Measurements from ENCODE around the gene AMN1. TPM values are rescaled to one million over a fixed set of nuclear protein-coding genes. Genes with fewer than 3 reads are reported as not detected.
"Not testable (repeated sequence)": the region's sequence is repeated elsewhere in the genome, so short reads cannot be mapped to it uniquely, and the experiment has no call there.

Gene AMN1
- total and polyA plus RNA-seq, 2 of the 13 experiments (the other 11 are each of a cell fraction or from before 2014, with no cell fraction given): 7.5 to 26.5 TPM

DNA sequence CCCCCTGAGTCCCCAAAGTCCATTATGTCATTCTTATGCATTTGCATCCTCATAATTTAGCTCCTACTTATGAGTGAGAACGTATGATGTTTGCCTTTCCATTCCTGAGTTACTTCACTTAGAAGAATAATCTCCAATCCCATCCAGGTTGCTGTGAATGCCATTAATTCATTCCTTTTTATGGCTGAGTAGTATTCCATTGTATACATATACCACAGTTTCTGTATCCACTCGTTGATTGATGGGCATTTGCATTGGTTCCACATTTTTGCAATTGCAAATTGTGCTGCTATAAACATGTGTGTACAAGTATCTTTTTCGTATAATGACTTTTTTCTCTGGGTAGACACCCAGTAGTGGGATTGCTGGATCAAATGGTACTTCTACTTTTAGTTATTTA, 38.9 kb downstream of the AMN1 start:
- BruUV-seq (replicated peaks); POLR2A ChIA-PET; H3K4me2 ChIP-seq (ENCODE audit: low read depth, low read length); ATAC-seq; H3K36me3 ChIP-seq (replicated peaks in 1 of 2; ENCODE audit: control insufficient read depth in 1 of 2, insufficient read depth in 2 of 2, low read length in 2 of 2); H3K4me1 ChIP-seq (ENCODE audit: insufficient read depth, low read length); intact Hi-C loops (cut with micrococcal nuclease; ENCODE audit: unreplicated experiment); H3K9ac ChIP-seq (ENCODE audit: insufficient read depth, low read depth, low read length); H4K20me1 ChIP-seq (ENCODE audit: insufficient read depth, low read length); FAIRE-seq; H2AFZ ChIP-seq (ENCODE audit: low read length); H3K27me3 ChIP-seq (ENCODE audit: control insufficient read depth in 1 of 2, insufficient read depth in 2 of 2, low read length in 2 of 2); H3K9me3 ChIP-seq (ENCODE audit: low read length); DNase-seq (ENCODE audit: low spot score); H3K27ac ChIP-seq (ENCODE audit: extremely low read length, insufficient read depth, low read length); CTCF ChIA-PET (ENCODE audit: low intra/inter-chr PET ratio, low total read pairs); H3K4me3 ChIP-seq (replicated peaks in 1 of 3; ENCODE audit: insufficient read depth in 1 of 3, low read depth in 2 of 3, low read length in 3 of 3); in situ Hi-C loops (cut with HindIII; ENCODE audit: extremely low pct_ligation_motif_present, low pct_unique_long_range_greater_than_20kb); H3K79me2 ChIP-seq (ENCODE audit: insufficient read depth, low read length); TF ChIP-seq ATF7 (CRISPR knock-in tag; IDR thresholded peaks at IDR 0.05): not testable (repeated sequence)
- TF ChIP-seq ATF7 (IDR thresholded peaks at IDR 0.05): 0 out of 2 replicates have a peak, but pooled peaks have one; percentile 4
- 91% methylated on average over 3 of the region's 3 CpGs for WGBS (ENCODE audit: low lambda C conversion rate)

DNA sequence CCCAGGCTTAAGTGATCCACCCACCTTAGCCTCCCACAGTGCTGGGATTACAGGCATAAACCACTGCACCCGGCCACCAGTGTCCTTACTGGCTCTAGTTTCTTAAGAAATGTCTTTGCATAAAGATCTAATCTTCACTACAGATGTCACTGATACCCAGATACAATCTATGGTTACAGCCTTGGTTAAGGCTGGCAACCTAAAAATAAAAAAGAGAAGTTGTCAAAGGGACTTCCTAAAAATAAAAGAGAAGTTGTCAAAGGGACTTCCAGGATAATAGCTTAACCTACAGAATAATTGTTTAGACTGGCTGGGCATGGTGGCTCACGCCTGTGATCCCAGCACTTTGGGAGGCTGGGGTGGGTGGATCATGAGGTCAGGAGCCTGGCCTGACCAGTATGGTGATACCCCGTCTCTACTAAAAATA, 41.7 kb downstream of the AMN1 start:
- H3K4me3 ChIP-seq (replicated peaks in 1 of 3; ENCODE audit: insufficient read depth in 1 of 3, low read depth in 2 of 3, low read length in 3 of 3): no peak overlapping the region
- no peaks in the 10 kb centered on the region; the same call in 1 of the 2 replicates for H3K9me3 ChIP-seq (ENCODE audit: low read length)
- ChIA-PET POLR2A (no interaction called here), CTCF (ENCODE audit: low intra/inter-chr PET ratio, low total read pairs) (no interaction called here)
- H4K20me1 ChIP-seq (ENCODE audit: insufficient read depth, low read length): no peaks in the 10 kb centered on the region
- H3K27me3 ChIP-seq (ENCODE audit: control insufficient read depth in 1 of 2, insufficient read depth in 2 of 2, low read length in 2 of 2): no peaks in the 10 kb centered on the region
- DNase-seq (ENCODE audit: low spot score) (no peak), ATAC-seq (no peak), FAIRE-seq (no peak)
- in situ Hi-C loops (cut with HindIII; ENCODE audit: extremely low pct_ligation_motif_present, low pct_unique_long_range_greater_than_20kb): no loop called here
- WGBS (ENCODE audit: low lambda C conversion rate): 96% methylated on average over 3 of the region's 3 CpGs
- intact Hi-C loops (cut with micrococcal nuclease; ENCODE audit: unreplicated experiment): no loop called here
- no peak overlapping the region for H2AFZ ChIP-seq (ENCODE audit: low read length)
- no peaks in the 10 kb centered on the region for H3K79me2 ChIP-seq (ENCODE audit: insufficient read depth, low read length)
- H3K36me3 ChIP-seq (replicated peaks in 1 of 2; ENCODE audit: control insufficient read depth in 1 of 2, insufficient read depth in 2 of 2, low read length in 2 of 2): no peaks in the 10 kb centered on the region
- no peak overlapping the region for H3K9ac ChIP-seq (ENCODE audit: insufficient read depth, low read depth, low read length)
- no TSS peak for BruUV-seq (replicated peaks)
- no peak overlapping the region for H3K4me2 ChIP-seq (ENCODE audit: low read depth, low read length)
- H3K4me1 ChIP-seq (ENCODE audit: insufficient read depth, low read length): no peaks in the 10 kb centered on the region
- no peak overlapping the region for H3K27ac ChIP-seq (ENCODE audit: extremely low read length, insufficient read depth, low read length)
- no peak for TF ChIP-seq ZNF329 (CRISPR knock-in tag; IDR thresholded peaks at IDR 0.05; ENCODE audit: low read depth)
- no peak for TF ChIP-seq SNAI1 (CRISPR knock-in tag; IDR thresholded peaks at IDR 0.05; ENCODE audit: borderline replicate concordance)
- TF ChIP-seq ZNF841 (CRISPR knock-in tag; IDR thresholded peaks at IDR 0.05; ENCODE audit: borderline replicate concordance): no peak
- TF ChIP-seq HIVEP1 (CRISPR knock-in tag; IDR thresholded peaks at IDR 0.05): no peak
- no peak for TF ChIP-seq EED (CRISPR knock-in tag; IDR thresholded peaks at IDR 0.05)
- TF ChIP-seq FOSL1 (CRISPR knock-in tag; IDR thresholded peaks at IDR 0.05; ENCODE audit: borderline replicate concordance): no peak
- TF ChIP-seq, protein P1, sequence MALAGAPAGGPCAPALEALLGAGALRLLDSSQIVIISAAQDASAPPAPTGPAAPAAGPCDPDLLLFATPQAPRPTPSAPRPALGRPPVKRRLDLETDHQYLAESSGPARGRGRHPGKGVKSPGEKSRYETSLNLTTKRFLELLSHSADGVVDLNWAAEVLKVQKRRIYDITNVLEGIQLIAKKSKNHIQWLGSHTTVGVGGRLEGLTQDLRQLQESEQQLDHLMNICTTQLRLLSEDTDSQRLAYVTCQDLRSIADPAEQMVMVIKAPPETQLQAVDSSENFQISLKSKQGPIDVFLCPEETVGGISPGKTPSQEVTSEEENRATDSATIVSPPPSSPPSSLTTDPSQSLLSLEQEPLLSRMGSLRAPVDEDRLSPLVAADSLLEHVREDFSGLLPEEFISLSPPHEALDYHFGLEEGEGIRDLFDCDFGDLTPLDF (CRISPR knock-in tag; IDR thresholded peaks at IDR 0.05): no peak
- no peak for TF ChIP-seq TCF7L2 (IDR thresholded peaks at IDR 0.05; ENCODE audit: low read depth, low read length)
- TF ChIP-seq ZNF124 (CRISPR knock-in tag; IDR thresholded peaks at IDR 0.05): no peak
- TF ChIP-seq, protein P2, sequence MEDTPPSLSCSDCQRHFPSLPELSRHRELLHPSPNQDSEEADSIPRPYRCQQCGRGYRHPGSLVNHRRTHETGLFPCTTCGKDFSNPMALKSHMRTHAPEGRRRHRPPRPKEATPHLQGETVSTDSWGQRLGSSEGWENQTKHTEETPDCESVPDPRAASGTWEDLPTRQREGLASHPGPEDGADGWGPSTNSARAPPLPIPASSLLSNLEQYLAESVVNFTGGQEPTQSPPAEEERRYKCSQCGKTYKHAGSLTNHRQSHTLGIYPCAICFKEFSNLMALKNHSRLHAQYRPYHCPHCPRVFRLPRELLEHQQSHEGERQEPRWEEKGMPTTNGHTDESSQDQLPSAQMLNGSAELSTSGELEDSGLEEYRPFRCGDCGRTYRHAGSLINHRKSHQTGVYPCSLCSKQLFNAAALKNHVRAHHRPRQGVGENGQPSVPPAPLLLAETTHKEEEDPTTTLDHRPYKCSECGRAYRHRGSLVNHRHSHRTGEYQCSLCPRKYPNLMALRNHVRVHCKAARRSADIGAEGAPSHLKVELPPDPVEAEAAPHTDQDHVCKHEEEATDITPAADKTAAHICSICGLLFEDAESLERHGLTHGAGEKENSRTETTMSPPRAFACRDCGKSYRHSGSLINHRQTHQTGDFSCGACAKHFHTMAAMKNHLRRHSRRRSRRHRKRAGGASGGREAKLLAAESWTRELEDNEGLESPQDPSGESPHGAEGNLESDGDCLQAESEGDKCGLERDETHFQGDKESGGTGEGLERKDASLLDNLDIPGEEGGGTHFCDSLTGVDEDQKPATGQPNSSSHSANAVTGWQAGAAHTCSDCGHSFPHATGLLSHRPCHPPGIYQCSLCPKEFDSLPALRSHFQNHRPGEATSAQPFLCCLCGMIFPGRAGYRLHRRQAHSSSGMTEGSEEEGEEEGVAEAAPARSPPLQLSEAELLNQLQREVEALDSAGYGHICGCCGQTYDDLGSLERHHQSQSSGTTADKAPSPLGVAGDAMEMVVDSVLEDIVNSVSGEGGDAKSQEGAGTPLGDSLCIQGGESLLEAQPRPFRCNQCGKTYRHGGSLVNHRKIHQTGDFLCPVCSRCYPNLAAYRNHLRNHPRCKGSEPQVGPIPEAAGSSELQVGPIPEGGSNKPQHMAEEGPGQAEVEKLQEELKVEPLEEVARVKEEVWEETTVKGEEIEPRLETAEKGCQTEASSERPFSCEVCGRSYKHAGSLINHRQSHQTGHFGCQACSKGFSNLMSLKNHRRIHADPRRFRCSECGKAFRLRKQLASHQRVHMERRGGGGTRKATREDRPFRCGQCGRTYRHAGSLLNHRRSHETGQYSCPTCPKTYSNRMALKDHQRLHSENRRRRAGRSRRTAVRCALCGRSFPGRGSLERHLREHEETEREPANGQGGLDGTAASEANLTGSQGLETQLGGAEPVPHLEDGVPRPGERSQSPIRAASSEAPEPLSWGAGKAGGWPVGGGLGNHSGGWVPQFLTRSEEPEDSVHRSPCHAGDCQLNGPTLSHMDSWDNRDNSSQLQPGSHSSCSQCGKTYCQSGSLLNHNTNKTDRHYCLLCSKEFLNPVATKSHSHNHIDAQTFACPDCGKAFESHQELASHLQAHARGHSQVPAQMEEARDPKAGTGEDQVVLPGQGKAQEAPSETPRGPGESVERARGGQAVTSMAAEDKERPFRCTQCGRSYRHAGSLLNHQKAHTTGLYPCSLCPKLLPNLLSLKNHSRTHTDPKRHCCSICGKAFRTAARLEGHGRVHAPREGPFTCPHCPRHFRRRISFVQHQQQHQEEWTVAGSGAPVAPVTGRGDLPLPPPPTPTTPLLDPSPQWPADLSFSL (CRISPR knock-in tag; IDR thresholded peaks at IDR 0.05): no peak
- TF ChIP-seq ZNF614 (CRISPR knock-in tag; IDR thresholded peaks at IDR 0.05; ENCODE audit: borderline replicate concordance): no peak

Measured in HepG2 (cell line).